NOMO-1 (cell line): Measurements from ENCODE around the gene FBXO10.
A peak's percentile ranks its signal among the peaks of the same experiment; 100 is the strongest.

ENCODE experiments used
- DNase-seq, 2 experiments: peaks; one replicate each; lab custom pipeline; 2025; ENCODE audit not compliant: unreplicated experiment in 2 of 2; lab: John Stamatoyannopoulos, UW

FBXO10 gene

DNA sequence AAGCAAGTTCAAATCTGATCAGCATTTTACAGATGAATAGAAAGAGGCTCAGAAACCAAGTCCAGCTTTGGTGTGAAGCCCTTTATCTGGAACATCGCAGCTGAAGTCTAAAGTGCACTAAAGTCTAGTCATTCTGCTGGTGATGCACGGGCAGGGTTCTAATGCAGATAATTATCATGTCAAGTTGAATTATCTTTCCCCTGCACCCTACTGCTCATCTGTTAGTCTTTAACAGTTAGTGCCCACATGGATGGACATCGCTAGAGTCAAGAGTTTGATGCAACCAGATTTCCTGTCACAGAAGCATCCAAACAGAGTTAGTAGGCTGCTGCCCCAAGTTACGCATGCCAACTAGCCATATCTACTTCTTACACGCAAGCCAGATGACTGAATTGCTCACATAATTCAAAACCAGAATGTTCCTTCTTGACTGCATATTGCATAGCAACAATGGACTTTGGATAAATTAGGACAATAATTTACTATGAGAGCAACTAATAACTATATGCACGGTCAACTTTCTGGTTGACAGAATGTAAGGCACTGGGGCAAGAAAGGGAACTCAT is 17.8 kb upstream of the FBXO10 start:
- DNase-seq = no peak

DNA sequence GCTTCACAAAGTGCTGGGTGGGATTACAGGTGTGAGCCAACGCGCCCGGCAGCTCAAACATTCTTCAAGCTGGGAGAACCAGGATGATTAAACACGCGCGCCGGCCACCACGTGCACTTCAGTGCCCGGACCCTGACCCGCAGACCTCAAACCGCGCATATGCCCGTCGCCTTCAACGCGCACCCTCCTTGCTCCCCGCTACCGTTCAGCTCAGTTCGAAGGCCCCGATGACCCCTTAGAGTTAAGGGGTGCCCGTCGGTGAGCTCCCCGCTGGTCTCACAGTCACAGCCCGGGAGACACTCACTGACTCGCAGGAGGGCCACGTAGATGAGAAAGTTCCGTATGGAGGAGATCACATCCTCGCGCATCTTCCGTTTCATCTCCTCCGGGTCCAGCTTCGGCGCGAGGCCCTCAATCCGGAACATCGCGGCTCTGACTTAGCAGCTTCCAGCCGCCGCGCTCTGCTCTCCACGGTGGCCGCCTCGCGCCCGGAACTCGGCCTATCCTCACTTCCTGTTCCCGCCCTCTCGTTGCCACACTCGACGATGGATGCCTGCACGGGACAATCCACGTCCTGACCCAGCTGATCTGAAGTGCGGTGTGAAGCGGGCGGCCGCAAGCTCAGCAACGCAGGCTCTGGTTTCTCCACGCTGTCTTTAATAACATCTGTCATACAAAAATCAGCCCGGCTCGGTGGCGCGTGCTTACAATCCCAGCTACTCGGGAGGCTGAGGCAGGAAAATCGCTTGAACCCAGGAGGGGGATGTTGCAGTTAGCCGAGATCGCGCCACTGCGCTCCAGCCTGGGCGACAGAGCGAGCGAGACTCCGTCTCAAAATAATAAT is 16.1 kb upstream of the FBXO10 start, which contains the start of gene TOMM5:
TOMM5 (minus strand) TSS at position 490 of the 844 bp plus-strand sequence; CDS start at position 425, 65 bp downstream.
- peak; percentile 50 to 54 for DNase-seq

DNA sequence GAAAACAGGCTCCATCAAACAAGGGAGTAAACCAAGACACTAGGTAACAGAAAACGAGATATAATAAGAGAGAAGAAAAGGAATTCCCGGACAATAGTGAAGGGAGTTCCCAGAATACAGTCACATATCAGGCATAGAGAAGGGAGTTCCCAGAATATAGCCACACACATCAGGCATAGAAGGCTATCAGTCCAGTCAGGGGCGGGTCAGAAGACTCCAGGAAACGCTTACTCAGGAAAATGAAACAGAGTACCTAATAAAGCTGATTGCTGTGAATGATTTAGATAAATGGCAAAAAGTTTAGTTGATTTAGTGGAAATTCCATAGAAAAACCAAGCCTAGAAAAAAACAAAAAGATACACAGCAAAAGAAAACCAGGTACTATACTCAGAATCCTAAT is 11.3 kb upstream of the FBXO10 start:
- no peak for DNase-seq

DNA sequence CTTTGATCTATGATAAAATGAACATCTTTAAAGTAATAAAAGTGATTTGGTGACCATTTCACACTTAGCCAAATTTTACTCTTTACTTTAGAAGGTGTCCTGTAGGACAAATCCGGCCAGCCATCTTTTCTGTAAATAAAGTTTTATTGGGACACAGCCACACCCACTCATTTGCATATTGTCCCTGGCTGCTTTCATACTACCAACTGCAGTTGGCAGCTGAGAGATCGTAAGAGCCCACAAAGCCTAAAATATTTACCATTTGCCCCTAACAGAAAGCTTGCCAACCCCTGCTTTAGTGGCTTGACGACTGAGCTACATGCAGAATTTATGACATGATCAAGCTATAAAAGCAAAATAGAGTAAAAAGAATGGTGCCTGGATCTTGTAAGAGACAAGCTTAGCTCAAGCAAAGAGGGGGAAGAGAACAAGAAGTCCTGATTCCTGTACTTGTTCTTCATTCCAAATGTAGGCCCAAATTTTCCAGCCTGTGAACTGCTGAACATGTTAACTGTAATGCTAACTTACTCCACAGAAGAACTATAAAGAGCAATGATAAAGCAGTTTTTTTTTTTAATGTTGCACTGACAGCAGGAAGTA is 7.4 kb upstream of the FBXO10 start:
- no peak for DNase-seq

DNA sequence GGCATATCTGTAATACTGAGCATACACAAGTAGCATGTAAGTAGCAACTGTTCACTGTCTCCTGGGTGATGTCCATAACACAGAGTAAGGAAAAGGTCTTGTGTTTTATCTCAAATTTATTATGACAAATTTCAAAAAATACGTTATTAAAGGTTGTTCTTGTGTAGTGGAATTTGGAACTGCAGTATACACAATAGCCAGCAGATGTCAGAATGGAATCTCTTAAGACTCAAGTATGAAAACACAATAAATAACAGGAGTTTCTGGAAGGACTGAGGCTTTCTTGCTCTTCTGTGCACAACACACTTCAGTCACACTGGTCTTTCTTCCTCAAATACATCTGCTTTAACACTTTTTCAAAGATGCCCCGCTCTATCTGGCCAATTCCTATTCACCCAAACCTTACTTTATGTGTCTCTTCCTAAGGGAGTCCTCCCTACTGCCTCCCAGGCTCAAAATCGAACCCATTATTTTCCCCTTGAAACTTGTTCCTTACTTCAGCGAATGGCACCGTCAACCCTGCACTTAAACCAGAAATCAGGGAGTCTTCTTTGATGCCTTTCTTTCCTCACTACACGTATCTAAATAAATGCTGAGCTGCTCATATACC is 6.5 kb upstream of the FBXO10 start:
- DNase-seq = no peak

DNA sequence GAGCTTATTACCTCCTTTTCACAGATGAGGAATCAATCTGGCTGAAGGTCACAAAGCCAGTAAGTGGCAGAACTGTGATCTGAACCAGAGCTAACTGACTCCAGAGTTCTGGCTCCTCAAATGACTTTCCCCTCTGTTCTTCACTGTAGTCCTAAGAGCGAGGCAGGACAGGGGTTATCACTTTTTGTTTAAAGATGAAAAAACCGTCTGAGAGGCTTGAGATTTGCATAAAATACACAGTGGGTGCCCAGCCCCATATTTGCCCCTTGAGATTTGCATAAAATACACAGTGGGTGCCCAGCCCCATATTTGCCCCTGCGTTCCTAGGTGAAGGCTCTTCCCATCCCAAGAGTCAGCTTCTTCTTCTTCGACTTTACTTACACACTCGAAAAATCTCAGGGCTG is 667 bp downstream of the FBXO10 start:
- no peak for DNase-seq

DNA sequence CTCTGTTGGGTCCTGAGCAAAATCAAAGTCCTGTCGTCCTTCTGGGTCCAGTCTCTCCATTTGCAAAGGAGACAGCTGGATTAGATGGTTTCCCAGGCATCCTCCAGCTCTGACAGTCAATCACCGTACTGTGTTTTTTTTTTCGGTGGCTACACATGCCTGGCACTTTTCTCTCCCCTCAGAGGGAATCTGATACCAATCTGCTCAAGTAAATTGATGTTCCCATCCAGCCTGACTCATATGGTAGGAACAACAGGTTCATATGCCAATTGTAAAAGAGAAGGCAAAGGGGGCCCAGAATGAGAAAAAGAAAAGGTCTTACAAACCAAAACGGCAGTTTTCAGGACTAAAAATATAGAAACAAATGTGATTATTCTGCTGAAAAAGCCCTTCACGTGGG is 1.2 kb downstream of the FBXO10 start:
- no peak for DNase-seq

DNA sequence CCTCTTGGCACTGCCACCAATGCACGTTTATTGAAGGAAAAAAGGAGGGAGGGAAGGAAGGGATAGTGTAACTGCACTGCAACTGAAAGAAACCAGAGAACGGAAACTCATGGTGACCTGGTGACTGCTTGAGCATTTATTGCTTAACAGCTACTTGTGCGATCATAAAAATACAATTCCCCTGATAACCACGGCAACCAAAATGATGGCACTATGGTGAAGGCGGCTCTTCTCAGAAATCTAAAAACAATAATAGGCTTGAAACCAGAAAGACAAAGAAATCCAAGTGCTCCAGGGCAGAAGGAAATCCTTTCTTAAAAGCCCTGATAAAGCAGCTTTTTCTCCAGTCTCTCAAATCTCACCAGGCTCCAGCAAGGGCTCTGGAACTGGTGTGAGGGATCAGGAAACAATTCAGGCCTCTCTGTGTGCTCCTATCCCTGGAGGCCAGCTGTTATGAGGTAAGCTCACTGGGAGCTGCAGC is 1.9 kb downstream of the FBXO10 start:
- DNase-seq = no peak

DNA sequence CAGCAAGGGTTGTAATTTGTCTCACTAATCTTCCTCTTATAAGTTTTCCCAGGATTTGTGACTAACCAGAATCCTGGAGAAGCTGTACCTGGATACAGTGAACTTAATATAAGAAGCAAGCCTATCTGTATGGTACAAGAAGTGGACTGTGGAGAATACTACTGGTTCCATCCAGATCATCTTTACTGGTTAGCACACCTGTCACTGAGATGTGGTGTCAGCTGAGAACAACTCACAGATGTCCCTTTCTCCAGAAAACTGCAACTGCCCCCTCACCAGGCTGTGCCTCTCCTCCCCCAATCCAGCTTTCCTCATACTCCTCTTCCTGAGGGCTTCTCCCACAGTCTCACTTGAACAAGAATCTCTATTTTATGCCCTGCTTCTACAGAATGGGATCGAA is 4.9 kb downstream of the FBXO10 start:
- DNase-seq = no peak

DNA sequence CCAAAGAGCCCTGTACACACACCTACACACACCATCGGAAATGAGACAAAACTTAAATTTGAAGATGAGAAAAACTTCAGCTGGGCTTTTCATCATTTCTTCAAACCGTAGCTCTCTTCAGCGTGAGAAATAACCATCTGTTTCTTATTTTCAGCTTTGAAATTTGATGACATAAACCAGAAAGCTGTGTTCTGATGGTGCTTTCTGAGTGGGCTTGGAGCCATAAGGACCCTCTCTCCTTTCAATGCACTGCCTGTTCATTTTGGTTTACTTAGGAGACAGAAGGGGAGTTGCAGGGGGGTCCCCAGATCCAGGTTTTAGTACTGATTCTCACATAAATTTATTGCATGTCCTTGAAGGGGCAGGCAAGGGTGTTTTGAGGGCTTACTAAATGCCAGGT is 9.5 kb downstream of the FBXO10 start:
- DNase-seq = no peak

DNA sequence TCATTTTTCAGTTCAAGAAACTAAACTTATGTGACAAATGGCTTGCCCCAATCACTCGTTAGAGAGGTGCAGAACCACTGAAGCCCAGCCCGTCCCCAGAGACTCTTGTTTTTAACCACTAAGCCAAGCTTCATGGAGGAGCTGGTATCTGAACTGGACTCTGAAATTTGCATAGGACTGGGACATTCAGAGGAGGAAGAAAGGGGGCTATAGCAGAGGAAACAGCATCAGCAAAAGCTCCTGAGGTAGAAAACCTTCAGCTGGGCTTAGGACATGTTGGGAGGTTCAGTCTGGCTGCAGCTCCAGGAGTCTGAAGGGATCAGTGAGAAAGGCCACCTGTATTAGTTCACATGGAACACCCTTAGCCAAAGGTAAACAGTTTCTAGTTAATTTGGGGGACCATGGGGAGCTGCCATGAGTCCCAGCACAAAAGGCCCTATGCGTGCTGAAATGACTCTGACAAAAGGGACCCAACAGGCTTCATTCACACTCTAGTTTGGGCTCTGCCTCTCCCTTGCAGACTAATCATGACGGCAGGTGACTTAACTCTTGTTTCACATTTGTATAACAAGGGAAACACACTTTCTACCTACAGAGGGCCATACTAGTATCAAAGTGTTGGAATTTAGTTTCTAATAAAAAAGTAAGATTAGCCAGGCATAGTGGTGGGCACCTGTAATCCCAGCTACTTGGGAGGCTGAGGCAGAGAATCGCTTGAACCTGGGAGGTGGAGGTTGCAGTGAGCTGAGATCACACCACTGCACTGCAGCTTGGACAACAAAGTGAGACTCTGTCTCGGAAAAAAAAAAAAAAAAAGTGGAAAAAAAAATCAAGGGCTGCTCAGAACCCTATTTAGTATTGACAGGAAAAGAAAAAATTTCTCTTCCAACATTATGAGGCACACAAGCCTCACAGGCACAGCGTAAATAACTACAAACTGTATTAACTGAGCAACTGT is 10.2 kb downstream of the FBXO10 start:
- no peak for DNase-seq

DNA sequence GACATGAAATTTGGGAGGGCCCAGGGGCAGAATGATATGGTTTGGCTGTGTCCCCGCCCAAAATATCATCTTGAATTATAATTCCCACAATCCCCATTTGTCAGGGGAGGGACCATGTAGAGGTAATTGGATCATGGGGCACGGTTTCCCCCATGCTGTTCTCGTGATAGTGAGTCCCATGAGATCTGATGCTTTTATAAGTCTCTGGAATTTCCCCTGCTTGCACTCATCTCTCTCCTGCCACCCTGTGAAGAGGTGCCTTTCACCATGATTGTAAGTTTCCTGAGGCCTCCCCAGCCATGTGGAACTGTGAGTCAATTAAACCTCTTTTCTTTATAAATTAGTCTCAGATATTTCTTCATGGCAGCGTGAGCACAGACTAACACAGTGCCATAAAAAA is 11.3 kb downstream of the FBXO10 start:
- DNase-seq = no peak

DNA sequence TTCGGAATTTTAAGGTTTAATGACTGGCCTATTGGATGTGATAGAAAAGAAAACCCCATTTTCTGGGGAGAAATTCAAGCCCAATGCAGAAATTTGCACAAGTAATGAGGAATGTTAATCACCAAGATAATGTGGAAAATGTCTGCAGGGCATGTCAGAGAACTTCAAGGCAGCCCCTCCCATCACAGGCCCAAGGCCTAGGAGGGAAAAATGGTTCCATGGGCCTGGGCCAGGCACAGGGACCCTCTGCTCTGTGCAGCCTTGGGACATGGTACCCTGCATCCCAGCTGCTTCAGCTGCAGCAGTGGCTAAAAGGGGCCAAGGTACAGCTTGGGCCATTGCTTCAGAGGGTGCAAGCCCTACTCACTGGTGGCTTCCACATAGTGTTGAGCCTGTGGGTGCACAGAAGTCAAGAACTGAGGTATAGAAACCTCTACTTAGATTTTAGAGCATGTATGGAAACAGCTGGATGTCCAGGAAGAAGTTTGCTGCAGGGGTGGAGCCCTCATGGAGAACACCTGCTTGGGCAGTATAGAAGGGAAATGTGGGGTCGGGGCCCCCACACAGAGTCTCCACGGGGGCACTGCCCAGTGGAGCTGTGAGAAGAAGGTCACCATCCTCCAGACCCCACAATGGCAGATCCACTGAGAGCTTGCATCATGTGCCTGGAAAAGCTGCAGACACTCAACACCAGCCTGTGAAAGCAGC is 12.2 kb downstream of the FBXO10 start:
- DNase-seq = no peak

DNA sequence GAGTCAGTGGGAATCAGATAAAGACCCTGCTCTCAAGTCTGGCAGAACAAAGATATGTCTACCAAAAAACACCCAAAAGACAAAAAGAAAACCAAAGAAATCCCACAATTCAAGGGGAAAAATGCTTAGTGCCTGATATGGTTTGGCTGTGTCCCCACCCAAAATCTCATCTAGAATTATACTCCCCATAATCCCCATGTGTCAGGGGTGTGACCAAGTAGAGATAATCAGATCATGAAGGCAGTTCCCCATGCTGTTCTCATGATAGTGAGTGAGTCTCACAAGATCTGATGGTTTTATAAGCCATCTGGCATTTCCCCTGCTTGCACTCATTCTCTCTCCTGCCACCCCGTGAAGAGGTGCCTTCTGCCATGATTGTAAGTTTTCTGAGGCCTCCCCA is 13.4 kb downstream of the FBXO10 start:
- no peak for DNase-seq

DNA sequence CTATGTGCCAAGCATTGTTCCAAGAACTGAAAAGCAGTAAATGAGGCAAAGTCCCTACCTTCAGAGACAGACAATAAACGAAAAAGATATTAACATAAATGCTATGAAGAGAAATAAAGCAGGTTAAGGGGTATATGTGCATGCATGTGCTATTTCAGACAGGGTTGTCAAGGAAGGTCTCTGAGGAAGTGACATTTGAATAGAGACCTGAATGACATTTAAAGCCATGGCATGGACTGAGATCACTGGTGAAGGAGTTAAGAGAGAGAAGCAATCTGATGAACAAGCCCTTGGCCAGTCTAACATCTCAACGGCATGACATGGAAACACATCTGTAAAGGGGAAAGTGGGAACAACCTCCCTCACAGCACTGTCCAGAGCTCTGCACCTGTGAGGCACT is 14.5 kb downstream of the FBXO10 start:
- DNase-seq = no peak

DNA sequence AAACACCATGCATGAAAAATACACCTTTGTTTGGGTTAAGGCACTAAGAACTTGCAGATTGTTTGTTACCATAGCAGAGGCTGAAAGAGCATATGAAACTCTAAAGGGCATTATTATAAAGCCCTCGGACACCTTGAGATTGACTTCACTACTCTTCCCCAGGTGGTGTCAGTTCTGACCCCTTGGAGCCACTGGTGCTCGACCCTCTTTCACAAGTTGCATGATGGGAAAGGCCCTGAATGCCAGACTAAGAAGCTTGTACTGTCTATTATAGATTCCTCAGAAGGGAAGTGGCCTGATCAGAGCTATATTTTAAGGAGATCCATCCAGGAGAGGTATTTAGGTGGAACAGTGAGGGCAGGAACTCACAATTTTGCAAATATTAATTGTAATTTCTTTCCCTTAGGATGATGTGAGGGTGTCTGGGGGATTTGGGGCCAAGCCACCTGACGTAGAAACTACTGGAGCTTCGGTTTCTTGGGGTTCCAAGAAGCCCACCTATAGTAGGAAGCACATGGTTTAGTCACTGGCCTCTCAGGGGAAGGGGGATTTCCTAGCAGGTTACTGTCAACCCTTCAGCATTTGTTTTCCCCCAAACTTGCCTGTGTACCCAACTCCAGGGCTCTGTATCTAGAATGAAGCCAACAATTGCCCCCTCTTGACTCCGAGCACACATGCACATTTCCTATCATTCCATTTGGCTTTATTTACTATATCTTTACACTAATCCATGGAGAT is 16.2 kb downstream of the FBXO10 start:
- DNase-seq = no peak

DNA sequence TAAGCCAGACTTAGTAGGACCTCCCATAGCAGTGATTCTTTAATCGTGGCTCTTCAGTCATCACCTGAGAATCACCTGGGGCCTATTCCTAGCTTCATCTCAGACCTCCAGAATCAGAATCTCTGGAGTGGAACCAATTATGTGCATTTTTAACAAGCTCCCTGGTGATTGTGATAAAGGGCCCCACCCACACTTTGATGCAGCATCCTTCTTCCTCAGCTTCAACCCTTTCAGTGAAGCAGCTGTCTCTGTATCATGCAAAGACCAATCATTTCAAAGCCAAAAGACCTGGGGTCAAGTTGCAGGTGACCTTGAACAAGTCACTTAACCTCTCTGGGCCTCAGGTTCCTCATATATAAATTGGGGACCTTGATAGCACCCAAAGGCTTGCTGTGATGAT is 17.1 kb downstream of the FBXO10 start:
- DNase-seq = no peak

DNA sequence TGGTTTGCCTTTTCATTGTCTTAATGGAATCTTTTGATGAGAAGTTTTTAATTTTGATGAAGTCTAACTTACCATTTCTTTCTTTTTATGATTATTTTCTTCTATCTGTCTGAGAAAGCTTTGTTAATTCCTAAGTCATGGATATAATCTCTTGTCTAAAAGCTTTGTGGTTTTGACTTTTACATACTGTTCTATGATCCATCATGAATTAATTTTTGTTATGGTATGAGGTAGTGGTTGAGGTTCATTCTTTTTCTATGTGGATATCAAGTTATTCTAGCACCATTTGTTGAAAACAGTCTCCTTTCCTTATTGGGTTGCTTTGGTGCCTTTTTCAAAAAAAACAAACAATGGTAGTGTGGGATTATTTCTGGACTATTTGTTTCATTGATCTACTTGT is 20.4 kb downstream of the FBXO10 start:
- no peak for DNase-seq

DNA sequence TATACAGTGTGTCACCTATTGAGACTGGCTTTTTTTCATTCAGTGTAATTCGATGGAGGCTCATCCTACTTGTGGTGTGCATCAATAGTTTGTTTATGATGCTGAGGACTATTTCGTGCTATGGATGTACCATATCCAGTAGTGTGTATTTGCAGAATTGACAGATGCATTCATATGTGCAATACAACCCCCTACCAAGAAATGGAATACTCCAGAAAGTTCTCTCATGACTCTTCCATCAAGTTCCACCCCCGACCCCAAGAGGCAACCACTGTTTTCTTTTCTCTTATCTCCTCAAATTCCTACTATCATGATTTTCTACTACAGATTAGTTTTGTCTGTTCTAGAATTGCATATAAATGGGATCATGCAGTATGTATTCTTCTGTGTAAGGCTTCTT is 21.9 kb downstream of the FBXO10 start:
- no peak for DNase-seq
